Activated CD4-positive, CD25-positive, alpha-beta regulatory T cell (primary cell): Measurements from ENCODE around the gene DOCK2.
"Not testable (repeated sequence)": the region's sequence is repeated elsewhere in the genome, so short reads cannot be mapped to it uniquely, and the experiment has no call there.

Experiments
- DNase-seq, 4 experiments: peaks; one replicate each; lab custom pipeline; 2025; lab: John Stamatoyannopoulos, UW

The DOCK2 gene

GRCh38 chr5:169637549-169638121 is 560 bp downstream of the DOCK2 start:
- peak; percentile 35 to 69 (median 52) for DNase-seq

- no peak for DNase-seq
Observed at GRCh38 chr5:169641253-169641652, 4.2 kb downstream of the DOCK2 start.

GRCh38 chr5:169646856-169647255 is 9.8 kb downstream of the DOCK2 start:
- DNase-seq: no peak

- DNase-seq: no peak
Observed at GRCh38 chr5:169647566-169647965, 10.5 kb downstream of the DOCK2 start.

GRCh38 chr5:169648725-169649310 is 11.7 kb downstream of the DOCK2 start:
- no peak for DNase-seq

- no peak for DNase-seq
Observed at GRCh38 chr5:169649486-169649885, 12.4 kb downstream of the DOCK2 start.

- no peak for DNase-seq
Observed at GRCh38 chr5:169650701-169651331, 13.7 kb downstream of the DOCK2 start.

GRCh38 chr5:169651526-169651925 is 14.5 kb downstream of the DOCK2 start:
- no peak for DNase-seq

GRCh38 chr5:169652057-169652456 is 15.0 kb downstream of the DOCK2 start:
- DNase-seq: no peak

- no peak for DNase-seq
Observed at GRCh38 chr5:169653091-169653490, 16.0 kb downstream of the DOCK2 start.

- DNase-seq: no peak
Observed at GRCh38 chr5:169655353-169655752, 18.3 kb downstream of the DOCK2 start.

GRCh38 chr5:169656125-169656901 is 19.2 kb downstream of the DOCK2 start:
- DNase-seq: no peak

- DNase-seq: no peak
Observed at GRCh38 chr5:169657127-169657526, 20.1 kb downstream of the DOCK2 start.

GRCh38 chr5:169662451-169662850 is 25.4 kb downstream of the DOCK2 start:
- DNase-seq: not testable (repeated sequence)

GRCh38 chr5:169663537-169663936 is 26.5 kb downstream of the DOCK2 start:
- DNase-seq: no peak

GRCh38 chr5:169666365-169666764 is 29.3 kb downstream of the DOCK2 start:
- no peak for DNase-seq

GRCh38 chr5:169667896-169668674 is 31.0 kb downstream of the DOCK2 start:
- DNase-seq: no peak

GRCh38 chr5:169668732-169669131 is 31.7 kb downstream of the DOCK2 start:
- DNase-seq: no peak

- no peak for DNase-seq
Observed at GRCh38 chr5:169670769-169671525, 33.9 kb downstream of the DOCK2 start.

GRCh38 chr5:169682026-169682425 is 45.0 kb downstream of the DOCK2 start:
- no peak for DNase-seq

- DNase-seq: no peak
Observed at GRCh38 chr5:169686137-169686536, 49.1 kb downstream of the DOCK2 start.
